Measurements from ENCODE around the gene WWC2.
"Not testable (repeated sequence)": the region's sequence is repeated elsewhere in the genome, so short reads cannot be mapped to it uniquely, and the experiment has no call there.

WWC2 gene

GRCh38 chr4:183144787-183145186 is 45.7 kb downstream of the WWC2 start:
- DNase-seq: no peak

GRCh38 chr4:183145773-183146172 is 46.7 kb downstream of the WWC2 start:
- no peak for DNase-seq

GRCh38 chr4:183146478-183146877 is 47.4 kb downstream of the WWC2 start:
- DNase-seq: no peak

DNA sequence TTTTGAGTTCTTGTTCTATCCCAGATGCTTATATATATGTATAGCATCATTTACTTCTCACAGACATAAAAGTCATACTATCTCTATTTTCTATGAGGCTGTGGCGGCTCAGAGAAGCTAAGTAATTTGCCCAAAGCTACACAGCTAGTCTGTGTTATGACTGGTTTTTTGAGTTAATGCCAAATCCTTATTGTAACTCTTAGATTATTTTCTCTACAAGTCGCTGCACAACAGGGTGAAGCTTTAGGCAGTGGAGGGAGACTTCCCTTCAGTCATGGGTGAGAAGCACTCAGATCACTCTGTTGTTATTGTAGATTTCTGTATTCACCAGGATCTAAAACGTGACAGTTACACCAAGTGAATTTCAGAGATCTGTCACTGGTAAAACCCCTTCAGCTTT is 48.1 kb downstream of the WWC2 start:
- no peak for DNase-seq

DNA sequence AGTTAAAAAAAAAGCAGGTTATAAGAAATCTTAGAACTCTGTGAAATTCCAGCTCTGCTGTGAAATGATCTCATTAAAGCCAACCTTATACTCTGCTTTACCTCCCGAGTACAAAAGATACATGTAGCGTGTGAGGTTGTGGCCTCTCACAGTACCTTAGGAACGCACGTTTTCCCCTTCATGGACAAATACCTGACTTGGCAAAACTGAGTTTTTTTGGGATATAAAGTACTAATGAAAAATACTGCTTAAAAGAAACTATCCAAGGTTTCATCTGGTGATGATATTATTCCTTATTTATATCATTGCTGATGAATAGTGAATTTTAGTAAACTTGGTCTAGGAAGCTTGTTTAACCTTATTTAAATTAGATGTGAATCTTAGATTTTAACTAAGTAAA is 48.9 kb downstream of the WWC2 start:
- no peak for DNase-seq

- DNase-seq: no peak
These were observed 50.8 kb downstream of the WWC2 start for GRCh38 chr4:183149616-183150539.

DNA sequence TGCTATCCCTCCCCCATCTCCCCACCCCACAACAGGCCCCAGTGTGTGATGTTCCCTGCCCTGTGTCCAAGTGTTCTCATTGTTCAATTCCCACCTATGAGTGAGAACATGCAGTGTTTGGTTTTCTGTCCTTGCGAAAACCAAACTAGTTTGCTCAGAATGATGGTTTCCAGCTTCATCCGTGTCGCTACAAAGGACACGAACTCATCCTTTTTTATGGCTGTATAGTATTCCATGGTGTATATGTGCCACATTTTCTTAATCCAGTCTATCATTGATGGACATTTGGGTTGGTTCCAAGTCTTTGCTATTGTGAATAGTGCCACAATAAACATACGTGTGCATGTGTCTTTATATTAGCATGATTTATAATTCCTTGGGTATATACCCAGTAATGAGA is 51.6 kb downstream of the WWC2 start:
- DNase-seq: not testable (repeated sequence)

DNA sequence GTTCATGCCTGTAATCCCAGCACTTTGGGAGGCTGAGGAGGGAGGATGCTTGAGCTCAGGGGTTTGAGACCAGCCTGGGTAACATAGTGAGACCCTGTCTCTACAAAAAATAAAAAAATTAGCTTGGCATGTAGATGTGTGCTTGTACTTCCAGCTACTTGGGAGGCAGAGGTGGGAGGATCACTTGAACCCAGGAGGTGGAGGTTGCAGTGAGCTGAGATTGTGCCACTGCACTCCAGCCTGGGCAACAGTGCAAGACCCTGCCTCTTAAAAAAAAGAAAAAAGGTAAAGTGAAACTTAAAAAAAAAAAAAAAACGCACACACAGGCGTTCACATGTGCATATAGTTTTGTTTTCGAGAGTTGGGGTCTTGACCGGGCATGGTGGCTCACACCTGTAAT is 53.2 kb downstream of the WWC2 start:
- not testable (repeated sequence) for DNase-seq

DNA sequence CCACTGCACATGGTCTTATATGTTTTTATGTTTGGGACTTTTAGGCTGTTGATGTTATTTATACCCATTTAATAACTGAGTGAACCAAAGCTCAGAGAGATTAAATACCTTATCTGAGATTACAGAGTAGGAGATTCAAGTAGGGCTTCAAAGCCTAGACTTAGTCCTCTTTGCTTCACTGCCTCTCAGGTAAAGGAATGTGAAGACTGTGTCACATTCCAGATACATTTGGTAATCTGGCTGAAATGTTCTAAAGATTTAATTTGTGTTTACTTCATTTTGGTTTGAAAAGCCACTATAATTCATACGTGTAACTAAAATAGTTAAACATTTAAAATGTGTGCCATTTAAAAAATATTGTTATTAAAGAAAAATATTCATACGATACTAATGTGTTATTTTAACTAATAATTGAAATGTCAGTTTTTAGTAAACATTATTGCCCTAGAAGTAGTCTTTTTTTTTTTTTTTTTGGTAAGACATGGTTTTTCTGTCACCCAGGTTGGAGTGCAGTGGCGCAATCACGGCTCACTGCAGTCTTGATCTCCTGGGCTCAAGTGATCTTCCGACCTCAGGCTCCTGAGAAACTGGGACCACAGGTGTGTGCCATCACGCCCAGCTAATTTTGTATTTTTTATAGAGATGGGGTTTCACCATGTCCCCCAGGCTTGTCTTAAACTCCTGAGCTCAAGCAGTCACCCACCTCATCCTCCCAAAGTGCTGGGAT is 54.3 kb downstream of the WWC2 start:
- DNase-seq: no peak

DNA sequence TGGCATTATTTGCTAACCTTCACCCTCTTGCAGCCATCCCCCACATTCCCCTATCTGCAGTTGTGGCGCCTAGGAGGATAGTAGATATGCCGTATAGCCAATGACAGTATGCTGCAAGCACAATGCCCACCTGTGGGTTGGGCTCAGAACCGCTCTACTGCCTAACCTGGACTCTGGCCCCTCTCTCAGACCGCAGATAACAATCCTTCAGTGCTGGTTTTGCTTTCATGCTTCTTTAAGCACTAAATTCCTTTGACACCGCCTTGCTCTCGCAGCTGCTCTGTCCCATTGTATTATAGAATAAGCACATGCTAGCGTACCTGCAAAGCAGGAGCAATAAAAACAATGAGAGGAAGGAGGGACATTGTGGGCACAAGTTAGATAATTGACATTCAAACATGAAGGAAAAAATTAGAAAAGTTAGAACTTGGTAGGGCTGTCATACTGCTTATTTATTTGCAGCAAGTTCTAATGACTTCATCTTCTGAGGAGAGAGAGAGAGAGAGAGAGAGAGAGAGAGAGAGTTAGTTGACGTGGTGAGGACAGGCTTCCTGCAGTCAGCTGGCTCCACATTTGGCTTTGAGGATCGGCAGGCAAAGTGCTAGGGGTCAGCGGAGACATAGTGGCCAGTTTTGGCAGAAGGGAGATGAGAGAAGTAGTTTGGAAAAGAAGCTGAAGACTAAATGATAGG is 55.8 kb downstream of the WWC2 start:
- DNase-seq: no peak

DNA sequence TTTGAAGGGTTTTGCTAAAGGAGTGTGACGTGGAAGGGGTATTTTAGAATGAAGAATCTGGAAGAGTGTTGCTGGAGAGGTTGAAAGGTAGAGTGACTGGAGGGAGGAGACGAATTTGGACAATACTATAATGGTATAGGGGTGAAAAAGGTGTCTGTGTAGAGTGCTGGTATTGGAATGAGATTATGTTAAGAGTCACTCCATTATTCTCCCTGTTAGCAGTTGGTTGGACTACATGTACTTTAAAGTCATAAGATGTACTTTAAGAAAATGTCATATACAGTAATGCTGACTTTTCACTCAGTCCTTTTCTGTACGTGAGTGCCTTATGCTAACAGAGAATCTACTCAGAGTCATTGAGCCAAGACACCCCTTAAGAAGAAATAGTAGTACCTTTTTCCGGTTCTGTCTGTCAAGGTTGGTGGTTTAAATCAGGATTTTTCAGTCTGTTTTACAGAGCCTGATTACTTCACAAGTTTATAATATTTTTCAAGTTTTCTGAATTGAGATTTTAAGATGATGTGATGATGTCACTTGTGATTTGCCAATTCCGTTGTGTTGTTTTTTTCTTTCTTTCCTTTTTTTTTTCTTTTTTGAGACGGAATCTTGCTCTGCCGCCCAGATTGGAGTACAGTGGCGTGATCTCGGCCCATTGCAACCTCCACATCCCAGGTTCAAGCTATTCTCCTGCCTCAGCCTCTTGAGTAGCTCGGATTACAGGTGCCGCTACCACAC is 56.6 kb downstream of the WWC2 start:
- no peak for DNase-seq

GRCh38 chr4:183157215-183157614 is 58.2 kb downstream of the WWC2 start:
- no peak for DNase-seq

DNA sequence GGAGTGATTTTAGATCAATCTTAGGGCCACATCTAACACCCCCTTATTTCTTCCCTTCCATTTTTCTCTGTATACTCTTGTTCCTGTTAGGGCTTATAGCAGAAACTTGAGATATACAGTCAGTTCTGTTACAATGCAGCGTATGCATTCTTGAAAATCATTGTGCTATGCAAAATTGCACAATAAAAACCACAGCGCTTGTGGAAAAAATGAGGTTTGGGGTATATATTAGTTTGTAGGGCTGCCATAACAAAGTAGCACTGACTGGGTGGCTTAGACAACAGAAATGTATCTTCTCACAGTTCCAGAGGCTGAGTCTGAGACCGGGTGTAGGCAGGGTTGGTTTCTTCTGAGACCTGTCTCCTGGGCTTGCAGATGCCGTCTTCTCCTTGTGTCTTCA is 59.0 kb downstream of the WWC2 start:
- peak; percentile 47 for DNase-seq

- no peak for DNase-seq
These were observed 62.6 kb downstream of the WWC2 start for GRCh38 chr4:183161630-183162029.

DNA sequence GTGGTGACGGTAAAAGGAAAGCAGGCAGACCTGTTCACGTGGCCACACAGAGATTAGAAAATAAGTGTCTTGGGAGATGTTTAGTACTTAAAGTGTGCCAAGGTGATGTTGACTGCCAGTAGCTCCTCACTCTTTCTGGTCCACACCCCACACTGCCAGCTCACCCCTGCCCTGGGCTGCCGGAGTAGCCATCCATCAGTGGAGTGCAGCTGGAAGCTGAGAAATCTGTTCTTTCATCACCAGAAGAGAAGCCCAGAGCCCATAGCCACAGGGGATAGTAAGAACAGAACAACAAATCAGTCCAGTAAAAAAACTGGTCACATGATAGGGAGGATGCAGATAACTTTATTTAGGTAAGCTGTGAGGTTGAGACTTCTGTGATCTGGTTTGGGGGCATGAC is 64.1 kb downstream of the WWC2 start:
- no peak for DNase-seq

DNA sequence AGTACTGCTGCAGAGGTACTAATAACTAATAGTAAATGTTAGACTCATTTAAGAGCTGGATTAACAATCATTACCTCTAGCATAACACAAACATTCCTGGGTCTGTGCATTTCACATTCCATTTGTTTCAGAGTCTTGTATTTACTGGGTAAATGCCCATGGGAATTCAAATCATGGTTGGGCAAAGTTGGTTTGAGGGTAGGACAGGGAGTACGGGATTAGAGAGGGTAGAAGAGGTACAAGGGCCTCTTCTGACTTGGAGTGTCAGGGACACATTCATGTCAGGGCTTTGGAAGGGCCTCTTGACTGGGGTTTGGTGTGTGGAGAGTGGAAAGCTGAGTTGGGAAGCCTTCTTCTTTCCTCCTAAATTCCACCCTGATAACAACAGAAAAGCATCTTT is 65.9 kb downstream of the WWC2 start:
- no peak for DNase-seq

GRCh38 chr4:183165376-183165775 is 66.3 kb downstream of the WWC2 start:
- no peak for DNase-seq

DNA sequence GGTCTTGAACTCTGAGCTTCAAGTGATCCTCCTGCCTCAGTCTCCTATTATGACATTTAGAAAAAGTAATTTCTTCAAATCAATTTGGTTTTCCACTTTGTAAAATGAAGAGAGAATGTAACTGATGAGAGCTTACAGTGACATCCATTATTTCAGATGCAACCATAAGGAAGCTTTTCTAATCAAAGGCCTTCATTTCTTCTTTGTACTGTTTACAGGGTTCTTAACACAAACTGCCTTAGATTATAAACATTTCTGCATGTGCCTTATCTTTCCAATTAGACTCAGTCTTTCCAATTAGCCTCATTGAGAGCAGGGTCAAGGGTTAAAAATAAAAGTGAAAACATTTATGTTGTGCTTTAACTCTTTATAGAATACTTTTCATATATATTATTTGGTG is 71.8 kb downstream of the WWC2 start:
- no peak for DNase-seq

- no peak for DNase-seq
These were observed 72.6 kb downstream of the WWC2 start for GRCh38 chr4:183171484-183172267.

- no peak for DNase-seq
These were observed 73.8 kb downstream of the WWC2 start for GRCh38 chr4:183172881-183173280.

- DNase-seq: no peak
These were observed 74.8 kb downstream of the WWC2 start for GRCh38 chr4:183173580-183174526.
